Activated CD8-positive, alpha-beta memory T cell treated with anti-CD3 and anti-CD28 coated beads, Interleukin-2, amount 50 U/mL, for 1 hour (primary cell): ENCODE results near the gene NECAB2.

Experiments used
- DNase-seq: peaks from one replicate; pipeline ENCODE4 v3.0.0-alpha.2; 2020; ENCODE audit errors: extremely low read depth

Gene NECAB2

DNA sequence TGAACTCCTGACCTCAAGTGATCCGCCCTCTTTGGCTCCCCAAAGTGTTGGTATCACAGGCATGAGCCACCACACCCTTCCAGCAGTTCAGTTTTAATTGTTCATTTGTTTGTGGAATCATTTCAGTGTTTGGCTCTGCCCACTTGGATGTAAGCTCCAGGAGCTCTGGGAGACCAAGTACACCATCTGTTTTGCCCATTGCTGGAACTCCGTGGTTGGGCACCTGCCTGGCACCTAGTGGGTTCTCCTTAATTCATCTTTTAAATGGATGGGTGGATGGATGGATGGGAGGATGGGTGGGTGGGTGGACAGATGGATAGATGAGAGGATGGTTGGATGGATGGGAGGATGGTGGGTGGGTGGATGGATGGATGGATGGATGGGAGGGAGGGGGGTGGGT is 953 bp upstream of the NECAB2 start:
- no peak for DNase-seq

- no peak for DNase-seq
Observed at GRCh38 chr16:83968306-83968851, 335 bp downstream of the NECAB2 start.

DNA sequence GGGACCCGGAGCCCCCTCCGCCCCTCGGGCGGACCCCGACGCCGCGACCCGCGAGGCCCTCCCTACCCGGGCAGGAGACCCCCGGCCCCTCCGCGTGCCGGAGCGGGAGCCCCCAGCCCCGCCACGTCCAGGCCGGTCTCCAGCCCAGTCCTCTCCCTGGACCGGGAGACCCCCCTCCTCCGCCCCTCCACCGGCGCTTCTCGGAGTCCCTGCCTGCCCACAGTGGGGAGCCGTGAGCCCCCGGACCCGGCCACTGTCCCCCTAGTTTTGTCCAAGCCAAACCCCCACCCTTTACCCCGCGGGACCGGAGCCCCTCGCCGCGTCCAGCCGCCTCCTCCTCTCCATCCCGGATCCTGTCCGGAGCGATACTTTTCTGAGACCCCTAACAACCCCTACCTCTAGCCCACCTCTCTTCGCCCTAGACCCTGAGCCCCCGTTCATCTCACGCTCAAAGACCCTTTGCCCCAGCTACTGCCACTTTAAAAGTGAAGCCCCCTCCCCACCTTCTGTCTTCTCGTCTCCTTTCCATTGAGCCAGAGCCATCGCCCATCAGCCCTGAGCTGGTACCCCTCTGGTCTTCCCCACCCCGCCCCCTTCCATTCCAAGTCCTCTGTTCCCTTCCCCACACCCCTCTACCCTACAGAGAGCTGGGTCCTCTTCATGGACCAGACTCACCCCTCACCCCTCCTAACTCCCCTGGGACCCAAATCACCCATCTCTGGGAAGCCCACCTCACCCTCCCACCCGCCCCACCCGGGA is 1.0 kb downstream of the NECAB2 start:
- no peak for DNase-seq

DNA sequence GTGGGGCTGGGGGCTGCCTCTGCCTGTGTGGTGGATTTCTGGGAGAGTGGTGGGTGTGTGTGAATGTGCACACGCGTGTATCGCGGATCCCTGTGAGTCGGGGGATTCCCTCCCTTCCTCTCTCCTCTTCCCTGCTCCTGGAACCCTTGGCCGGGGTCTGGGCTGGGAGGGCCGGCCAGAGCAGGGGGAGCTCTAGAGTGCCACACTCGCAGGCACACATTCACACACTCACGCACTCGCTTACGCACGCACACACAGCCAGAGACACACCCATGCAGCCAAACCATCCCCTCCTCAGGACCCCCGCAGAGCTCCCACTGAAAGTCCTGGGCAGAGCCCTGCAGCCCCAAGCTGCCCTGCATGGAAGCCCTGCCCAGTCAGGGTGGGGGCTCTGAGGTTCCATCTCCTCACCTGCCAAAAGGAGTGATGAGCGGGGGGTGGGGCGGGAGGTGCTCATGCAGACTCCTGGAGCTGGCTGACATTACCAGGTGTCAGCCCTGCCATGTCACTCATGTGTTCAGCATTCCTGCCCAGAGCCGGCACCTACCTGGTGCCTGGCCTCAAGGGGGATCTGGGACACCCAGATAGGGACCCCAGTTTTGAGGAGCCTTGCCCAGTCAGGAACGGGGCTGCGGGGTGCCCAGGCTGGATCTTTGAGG is 1.9 kb downstream of the NECAB2 start:
- DNase-seq, result no peak

DNA sequence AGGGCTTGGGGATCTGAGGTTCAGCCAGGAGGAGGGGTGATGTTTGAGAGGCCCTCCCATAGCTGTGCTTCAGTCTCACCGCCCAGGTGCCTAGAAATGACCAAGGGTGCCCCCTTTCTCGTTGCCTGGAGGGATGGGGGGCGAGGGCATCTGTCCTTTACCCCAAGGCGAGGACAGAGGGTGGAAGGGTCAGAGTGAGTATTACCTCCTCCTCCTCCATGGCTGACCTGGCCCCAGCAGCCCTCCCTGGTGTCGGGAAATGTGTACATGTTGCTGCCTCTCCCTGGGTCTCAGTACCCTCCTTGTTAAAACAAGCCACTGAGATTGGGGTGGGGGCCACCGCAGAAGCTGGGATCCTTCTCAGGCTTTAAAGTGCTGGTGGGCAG is 2.4 kb downstream of the NECAB2 start:
- DNase-seq, result no peak

GRCh38 chr16:83971165-83972130 is 3.4 kb downstream of the NECAB2 start:
- DNase-seq, result no peak

GRCh38 chr16:83972256-83973008 is 4.4 kb downstream of the NECAB2 start:
- no peak for DNase-seq

DNA sequence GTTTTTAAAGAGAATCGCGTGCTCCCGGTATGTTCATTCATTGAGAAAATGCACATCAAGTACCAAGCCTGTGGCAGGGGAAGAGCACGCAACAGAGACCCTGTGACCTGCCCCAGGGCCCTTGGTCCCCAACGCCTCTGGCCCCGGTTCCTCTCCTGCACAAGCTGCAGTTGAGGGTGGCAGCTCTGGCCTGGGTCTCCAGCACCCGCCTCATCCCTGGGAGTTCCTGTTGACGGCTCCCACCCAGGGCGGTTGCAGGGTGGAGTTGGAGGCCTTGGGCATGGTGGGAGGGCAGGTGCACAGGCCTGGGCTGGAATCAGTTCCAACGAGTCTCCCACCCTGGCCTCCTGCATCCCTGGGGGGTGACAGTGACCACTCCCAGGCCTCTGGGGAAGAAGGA is 5.0 kb downstream of the NECAB2 start:
- no peak for DNase-seq

DNA sequence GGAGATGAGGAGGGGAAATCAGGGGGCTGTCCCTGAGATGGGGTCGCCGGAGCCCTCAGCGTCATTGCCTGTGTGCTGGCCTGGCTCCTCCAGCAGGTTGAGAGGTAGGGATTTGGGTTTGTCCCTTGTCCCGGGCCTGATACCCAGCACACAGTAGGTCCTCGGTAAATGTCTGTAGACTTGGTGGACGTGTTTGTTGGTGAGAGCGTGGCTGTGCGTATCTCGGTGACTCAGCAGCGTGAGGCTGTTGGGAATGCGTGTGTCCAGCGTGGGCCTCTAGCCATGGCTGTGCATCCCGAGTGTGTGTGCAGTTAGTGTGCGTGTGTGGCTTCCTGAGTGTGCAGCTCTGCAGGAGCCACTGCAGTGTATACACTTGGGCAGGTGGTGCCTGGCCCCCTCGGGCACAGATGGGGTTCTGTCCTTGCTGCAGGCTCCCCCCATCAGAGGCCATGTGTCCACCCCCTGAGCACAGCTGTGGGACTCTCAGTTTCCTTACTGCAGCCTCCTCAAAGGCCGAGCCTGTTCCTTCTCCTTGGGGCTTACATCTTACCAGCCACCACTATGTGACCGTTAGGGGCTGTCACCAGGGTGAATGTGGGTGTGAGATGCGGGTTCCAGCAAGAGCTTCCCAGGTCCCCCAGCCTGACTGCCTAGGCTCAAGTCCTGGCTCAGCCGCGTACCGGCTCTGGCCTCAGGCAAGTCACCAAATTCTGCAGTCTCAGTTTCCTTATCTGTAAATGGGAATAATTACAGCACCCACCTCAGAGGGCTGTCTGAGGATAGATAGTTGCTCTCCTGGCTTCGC is 5.7 kb downstream of the NECAB2 start:
- no peak for DNase-seq

- no peak for DNase-seq
Observed at GRCh38 chr16:83974475-83974874, 6.4 kb downstream of the NECAB2 start.

- no peak for DNase-seq
Observed at GRCh38 chr16:83975590-83976260, 7.7 kb downstream of the NECAB2 start.

DNA sequence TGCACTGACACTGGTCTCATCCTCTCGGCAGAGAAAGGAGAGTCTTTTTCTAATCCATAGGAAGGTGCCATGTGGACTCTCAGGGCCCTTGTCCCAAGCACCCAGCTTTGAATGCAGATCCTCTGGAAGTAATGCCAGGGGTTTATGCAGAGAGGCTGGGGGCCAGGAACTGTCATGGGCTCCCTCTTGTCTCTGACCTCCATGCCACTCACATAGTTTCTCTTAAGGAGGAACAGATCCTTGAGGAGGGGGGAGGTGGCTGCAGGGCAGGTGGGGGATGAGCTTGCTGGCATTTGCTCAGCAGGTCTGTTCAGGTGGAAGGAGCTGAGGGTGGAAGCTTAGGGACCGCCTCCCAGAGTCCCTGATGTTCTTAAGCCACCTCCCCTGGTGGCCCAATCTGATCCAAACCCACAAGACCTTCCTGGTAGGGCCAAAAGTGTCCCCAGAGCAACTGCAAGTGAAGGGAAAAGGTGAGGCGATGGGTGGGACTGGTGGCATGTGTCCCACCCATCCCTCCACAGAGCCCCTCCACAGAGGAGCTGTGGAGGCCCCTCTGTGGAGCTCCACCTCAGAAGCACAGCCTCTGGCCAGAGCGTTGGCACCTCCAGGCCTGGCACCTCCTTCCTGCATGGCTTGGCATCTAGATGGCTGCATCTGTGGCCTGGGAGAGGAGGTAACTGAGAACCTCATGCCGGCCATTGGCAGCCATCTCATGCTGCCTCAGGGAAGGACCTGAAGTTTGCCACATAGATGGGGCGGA is 9.2 kb downstream of the NECAB2 start:
- no peak for DNase-seq

GRCh38 chr16:83978401-83978904 is 10.4 kb downstream of the NECAB2 start:
- DNase-seq, result no peak

DNA sequence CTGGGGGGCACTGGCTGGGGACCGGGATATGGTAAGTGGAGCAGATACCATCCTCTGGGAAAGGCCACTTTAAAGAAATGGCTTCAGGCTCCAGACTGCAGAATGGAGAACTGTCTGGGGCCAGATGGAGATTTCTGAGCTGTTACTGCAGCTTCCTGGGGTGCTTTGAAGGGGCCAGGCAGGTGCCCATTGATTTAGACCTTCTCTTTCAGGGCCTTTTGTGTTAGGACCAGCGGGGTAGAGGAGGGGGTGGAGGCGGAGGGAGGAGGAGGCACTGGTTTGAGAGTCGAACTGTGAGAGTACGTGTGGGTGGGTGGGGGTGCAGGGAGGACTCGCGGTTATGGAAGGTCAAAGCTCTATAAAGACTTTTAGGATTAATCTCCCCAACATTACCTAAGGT is 11.4 kb downstream of the NECAB2 start:
- DNase-seq, result no peak

DNA sequence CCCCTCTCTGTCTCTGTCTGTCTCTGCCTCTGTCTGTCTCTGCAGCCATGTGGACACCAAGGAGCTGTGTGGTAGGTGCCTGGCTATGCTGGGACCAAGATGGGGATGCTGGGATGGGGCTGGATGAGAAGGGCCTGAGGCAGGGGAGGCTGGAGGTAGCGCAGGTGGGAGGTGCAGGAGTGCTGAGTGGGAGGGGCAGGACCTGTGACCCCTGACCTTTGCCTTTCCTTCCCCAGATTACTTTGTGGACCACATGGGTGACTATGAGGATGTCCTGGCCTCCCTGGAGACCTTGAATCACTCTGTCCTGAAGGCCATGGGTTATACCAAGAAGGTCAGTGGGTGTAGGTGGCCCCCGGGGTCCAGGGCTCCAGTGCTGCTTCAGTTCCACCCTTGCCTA is 12.8 kb downstream of the NECAB2 start:
- DNase-seq, result no peak

DNA sequence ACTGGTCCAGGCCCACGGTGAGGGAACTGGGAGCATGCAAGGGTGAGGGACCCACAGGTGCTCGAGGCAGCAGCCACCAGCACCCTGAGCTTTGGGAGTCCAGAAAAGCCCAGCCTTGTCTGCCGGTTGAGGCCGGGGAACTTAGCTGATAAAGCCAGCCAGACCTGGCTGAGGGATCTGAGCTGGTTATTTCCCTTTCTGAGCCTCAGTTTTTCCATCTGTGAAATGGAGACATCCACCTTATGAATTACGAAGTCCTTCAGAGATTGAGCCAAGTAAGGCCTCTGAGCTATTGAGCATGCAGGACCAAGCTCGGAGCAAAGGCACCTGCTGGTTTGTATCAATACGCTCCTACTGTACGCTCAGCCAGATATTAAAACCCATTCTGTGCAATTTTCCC is 13.8 kb downstream of the NECAB2 start:
- DNase-seq, result no peak

- DNase-seq, result no peak
Observed at GRCh38 chr16:83983491-83983890, 15.4 kb downstream of the NECAB2 start.

DNA sequence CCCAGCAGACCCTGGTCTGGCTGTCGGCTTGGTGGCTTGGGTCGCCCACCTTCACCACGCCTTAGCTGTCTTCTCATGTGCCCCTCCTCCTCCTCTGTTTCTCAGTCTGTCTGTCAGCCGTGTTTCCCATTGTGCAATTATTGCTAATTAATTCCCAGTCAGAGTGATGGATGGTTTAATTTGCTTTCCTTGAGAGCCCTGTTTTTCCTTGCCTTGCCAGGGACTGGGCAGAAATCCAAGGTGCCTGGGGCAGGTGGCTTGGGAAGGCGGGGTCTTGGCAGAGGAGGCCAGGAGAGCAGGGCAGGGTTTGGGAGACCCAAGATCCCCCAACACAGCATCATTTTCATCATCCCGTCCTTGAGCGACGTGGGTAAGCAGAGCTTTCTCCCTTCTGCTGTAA is 21.3 kb downstream of the NECAB2 start:
- no peak for DNase-seq

- no peak for DNase-seq
Observed at GRCh38 chr16:83990492-83990891, 22.4 kb downstream of the NECAB2 start.
